ENCODE results near the gene PMEL.
"Not testable (repeated sequence)": the region's sequence is repeated elsewhere in the genome, so short reads cannot be mapped to it uniquely, and the experiment has no call there.

The PMEL gene

GRCh38 chr12:55965941-55966407 lies at the start of gene PMEL:
PMEL (minus strand) TSS chr12:55966042; CDS start chr12:55966011, 31 bp downstream.
- no peak for DNase-seq

DNA sequence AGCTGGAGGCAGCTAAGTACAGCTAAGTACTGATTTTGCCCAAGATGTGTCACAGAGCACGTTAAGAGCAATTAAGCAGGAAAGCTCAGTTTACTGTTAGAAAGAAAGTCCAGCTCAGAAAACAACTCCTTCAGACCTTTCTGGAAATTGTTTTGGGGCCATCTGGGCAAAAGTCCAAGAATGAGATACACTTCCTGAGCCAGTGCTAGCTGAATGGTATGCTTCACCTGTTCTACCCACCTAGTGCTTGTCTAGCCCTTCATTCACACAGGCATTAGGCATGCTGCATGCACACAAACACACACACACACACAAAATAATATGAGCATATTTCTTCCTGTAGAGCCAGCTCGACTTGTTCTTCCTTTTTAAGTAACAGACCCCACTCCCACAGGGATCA lies 48.4 kb upstream of the PMEL start:
- DNase-seq = no peak

DNA sequence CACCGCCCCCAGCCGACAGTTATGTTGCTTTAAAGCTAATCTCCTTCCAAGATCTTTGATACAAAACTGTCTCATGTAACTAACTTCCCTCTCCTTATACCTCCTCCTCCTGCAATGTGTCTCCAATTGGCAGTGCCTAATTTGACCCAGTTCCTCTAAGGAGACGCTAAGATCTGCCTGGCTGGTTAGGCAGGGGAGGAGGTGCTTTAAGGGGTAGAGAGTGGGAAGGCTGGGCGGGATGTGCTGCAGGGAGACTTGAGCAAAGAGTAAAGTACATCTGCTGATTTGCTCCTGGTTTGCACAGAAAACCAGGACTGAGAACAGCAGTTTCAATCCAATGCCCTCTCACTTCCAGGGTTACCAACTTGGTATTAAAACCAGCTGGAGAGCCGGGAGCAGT lies 47.6 kb upstream of the PMEL start:
- DNase-seq = no peak

DNA sequence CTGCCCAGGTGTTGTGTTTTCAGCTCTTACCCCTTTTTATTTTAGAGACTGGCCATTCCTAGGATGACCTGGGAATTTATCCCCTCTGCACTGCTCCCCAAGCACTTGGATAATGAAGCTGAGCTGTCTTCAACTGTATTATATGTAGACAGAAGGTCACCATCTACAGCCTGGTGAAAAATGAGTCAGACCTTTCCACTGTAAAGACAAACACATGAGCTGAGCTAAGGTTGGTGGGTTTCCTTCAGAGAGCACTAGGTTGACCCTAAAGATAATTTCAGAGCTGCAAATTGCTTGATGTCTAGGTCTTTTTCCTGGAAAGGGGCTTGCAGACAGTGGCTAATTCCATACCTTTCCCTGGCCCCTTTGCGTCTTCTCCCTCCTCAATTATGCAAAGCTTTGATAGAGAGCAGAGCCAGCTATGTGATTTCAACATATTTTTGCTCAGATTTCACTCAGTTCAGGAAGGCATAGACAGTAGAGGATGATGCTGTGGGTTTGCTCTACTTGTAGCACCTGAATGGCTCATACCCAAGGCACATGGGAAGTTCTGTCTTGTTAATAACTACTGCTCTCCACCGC lies 45.8 kb upstream of the PMEL start:
- DNase-seq = no peak

DNA sequence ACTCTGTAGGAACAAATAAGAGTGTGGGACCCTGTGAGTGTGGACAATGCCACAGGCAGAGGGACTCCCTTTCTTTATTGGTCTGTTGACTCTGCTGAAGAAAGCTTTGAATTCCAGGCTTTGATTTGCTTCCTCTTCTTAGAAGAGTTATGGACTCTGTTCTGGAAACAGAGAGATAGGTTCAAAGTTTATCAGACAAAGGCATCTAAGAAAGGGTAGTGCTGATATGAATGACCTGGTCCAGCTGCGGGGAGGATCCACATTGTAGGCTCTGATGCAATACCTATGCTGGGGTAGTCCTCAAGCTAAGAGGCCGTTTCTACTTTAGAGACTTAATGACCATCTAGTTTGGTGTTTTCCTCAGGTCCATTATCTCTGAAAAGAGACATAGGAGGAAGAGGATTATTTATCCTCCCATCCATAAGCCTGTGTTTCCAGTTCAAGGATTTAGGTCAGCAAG lies 44.3 kb upstream of the PMEL start:
- no peak for DNase-seq

DNA sequence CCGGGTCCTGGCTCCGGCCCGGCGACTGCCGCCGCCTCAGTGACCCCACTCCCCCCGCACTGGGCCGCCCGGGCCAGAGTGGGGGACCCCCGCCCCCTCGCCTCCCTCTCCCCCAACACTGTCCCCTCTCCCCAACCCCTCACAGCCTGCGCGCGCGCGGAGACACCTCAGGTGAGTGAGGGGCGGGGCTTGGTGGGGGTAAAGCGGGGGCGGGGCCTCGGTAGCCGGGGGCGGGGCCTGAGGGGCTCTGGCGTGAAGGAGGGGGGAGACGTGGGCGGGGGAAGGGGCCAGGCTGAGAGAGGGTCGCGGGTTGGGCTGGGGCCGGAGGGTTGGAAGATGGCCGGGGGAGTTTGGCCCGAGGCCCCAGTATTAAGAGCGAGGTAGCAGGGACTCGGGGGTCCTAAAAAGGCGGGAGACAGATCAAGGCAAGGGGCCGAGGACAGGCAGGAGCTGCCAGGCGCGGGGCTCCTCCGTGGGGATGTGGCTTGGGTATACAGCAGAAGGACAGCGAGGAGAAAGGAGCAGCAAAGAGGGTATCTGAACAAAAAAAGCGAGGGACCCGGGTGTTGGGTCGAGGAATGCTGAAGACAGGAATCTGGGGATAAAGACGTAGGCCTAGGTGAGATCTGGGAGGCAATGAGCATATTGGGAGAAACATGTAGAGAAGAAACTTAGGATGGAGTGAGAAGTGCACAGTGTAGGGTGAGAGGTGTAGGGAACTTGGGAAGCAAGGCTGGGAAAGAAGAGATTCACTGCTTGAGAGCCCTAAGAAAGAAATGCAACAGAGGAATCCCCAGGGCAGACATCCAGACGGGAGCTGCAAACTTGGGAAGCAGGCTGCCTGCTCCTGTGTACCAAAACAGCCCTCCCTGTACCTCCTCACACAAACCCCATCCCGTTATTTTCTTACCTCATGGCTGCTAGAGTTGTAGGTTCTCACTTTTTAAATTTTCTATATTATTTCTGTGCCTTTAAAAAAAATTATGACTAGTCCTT lies 42.0 kb upstream of the PMEL start:
- DNase-seq = peak; percentile 71

- no peak for DNase-seq
These were observed 38.4 kb upstream of the PMEL start for GRCh38 chr12:56004211-56004610.

DNA sequence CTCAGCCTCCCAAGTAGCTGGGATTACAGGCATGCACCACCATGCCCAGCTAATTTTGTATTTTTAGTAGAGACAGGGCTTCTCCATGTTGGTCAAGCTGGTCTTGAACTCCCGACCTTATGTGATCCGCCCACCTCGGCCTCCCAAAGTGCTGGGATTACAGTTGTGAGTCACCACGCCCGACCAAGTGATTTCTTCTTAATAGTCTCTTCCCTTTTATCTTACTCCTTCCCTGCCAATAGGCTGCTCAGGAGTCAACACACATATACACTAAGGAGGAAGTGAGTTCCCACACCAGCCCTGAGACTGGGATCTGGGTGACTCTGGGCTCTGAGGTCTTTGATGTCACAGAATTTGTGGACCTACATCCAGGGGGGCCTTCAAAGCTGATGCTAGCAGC lies 37.5 kb upstream of the PMEL start:
- DNase-seq = not testable (repeated sequence)

GRCh38 chr12:56001487-56002100 lies 35.8 kb upstream of the PMEL start:
- no peak for DNase-seq

DNA sequence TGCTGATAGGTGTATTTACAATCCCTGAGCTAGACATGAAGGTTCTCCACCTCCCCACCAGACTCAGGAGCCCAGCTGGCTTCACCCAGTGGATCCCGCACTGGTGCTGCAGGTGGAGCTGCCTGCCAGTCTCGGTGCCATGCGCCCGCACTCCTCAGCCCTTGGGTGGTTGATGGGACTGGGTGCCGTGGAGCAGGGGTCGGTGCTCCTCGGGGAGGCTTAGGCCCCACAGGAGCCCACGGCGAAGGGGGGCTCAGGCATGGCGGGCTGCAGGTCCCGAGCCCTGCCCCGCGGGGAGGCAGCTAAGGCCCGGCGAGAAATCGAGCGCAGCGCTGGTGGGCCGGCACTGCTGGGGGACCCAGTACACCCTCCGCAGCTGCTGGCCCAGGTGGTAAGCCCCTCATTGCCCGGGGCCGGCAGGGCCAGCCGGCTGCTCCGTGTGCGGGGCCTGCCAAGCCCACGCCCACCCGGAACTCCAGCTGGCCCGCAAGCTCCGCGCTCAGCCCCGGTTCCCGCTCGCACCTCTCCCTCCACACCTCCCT lies 34.2 kb upstream of the PMEL start:
- not testable (repeated sequence) for DNase-seq

GRCh38 chr12:55999522-55999921 lies 33.7 kb upstream of the PMEL start:
- peak; percentile 19 for DNase-seq

GRCh38 chr12:55997535-55997859 lies 31.7 kb upstream of the PMEL start:
- no peak for DNase-seq

DNA sequence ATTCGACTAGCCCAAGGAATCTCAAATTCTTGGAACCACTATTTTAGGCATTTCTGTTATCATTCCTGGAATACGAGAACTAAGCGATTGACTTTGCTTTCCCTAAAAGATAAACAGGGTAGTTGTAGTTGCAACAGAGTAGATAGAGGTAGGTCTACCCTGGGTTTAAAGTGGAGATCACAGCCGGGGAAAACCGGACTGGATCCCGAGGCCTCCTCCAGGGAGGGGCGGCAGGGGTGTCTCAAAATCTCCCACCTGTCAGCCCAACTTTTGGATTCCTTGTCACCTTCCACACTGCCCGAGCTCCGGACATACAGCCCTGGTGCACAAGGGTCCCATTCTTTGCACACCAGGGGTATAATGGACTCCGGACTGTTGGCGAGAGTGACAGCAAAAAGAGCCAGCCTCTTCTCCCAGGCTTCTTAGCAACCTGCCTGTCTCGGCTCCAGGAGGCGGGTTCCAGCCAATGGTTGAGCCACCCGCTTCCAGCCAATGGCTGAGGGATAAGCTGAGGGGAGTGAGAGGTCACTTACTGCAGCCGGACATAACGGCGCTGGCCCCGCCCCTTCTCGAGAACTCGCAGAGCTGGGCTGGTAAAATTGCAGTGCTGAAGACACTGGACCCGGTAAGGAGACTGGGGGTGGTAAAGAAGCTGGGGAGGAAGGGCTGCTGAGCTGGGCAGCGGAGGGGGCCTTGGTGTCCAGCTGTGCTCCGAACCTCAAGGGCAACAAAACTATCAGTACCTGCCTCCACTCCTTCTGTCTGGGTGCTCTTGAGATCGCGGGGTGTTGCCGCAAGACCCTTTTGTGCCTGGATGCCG lies 31.1 kb upstream of the PMEL start, which contains the start of gene SUOX:
TSS of gene SUOX (plus strand) at position 562 of the 820 bp plus-strand sequence. CDS start 4,946 bp downstream, outside the sequence.
- DNase-seq = peak; percentile 49

DNA sequence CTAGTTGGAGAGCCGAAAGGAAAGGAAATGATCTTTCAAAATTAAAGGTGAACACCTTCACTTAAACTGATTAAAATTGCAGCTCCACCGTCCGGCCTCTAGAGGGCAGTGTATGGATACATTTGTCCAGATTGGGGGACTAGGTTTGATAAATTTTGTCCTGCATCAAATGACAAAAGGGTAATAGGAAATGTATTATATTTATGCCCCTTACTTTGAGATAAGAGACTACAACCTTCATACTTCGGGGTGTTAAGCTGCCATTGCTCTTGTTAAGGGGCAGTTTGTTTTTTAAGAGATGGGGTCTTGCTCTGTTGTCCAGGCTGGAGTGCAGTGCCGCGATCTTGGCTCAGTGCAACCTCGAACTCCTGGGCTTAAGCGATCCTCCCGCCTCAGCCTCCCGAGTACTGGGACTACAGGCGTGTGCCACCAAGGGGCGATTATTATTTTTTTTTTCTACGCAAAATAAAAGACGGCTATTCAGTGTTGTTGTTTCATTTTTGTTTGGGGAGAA lies 30.4 kb upstream of the PMEL start:
- DNase-seq = peak; percentile 84

DNA sequence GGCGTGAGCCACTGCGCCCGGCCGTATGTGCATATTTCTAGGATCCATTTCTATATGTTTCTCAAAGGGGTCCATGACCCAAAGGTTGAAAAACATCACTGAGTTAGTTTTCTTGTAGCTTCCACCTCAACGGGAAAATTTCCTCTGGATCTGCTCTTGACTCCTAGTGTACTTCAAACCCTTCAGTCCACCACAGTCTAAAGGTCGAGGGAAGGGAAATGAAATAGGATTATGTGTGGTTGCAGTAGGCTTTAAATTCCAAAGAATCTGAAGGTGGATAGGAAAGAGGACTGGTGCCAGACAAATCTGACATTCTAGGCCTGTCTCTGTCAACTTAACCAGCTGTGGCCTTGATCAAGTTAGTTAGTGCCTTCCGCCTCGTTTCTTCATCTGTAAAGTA lies 29.5 kb upstream of the PMEL start:
- no peak for DNase-seq

DNA sequence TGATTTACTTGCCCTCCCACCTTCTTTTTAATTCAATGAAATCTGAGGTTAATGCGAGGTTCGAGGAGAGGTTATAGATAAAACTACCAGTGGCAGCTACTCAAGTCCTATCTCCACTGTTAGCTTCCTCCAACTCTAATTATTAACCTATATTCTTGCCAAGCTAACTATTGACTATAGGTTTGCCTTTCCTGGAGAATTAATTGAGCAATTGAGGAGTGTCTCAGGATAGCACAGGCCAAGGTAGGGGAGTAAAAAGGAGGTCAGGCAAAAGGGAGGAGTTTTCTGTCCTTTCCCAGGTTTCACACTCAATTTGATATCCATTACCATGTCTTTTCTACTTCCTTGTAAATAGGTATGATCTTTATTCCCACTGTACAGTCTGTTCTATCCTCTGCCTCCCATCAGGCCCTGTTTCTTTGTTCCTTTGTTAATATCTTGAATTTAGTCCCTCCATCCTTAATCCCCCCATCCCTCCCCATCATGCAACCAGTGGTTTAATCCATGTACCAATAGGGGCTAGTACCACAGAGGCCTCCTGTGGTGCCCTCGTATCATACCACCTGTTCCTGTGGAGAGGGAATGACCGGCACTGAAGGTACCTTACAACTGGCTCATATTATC lies 27.5 kb upstream of the PMEL start:
- no peak for DNase-seq

- no peak for DNase-seq
These were observed 25.3 kb upstream of the PMEL start for GRCh38 chr12:55991110-55991509.

- DNase-seq = not testable (repeated sequence)
These were observed 20.1 kb upstream of the PMEL start for GRCh38 chr12:55985976-55986375.

DNA sequence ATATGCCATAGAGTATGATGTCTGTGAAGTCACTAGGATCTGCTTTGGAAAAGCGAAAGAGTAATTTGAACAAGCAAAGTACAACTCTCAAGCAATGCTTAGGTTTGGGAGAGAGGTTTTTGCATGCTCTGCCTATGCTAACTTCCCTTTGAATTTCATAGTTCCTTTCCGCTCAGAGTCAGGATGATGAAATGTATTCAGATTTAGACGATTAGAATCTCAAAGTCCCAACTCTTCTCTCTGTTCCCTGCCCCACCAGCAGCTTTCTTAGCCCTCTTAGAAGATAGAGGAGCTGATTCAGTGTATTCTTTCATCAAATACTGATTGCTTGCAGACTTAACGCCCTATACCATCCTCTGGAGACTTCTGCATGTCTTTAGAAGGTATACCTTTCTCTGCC lies 19.5 kb upstream of the PMEL start:
- DNase-seq = no peak

- no peak for DNase-seq
These were observed 19.0 kb upstream of the PMEL start for GRCh38 chr12:55984861-55985260.

GRCh38 chr12:55983232-55983842 lies 17.5 kb upstream of the PMEL start:
- no peak for DNase-seq

Data from CD4-positive, alpha-beta T cell treated with Interleukin-21 for 1 hour (primary cell).